MM.1S (cell line): ENCODE measurements around the gene UBTD1.

ENCODE experiments used
- EZH2 ChIP-seq: fragments of 300-600 bp; sonication (generic); optimal IDR thresholded peaks from 2 replicates; pipeline ENCODE3; 2017; ENCODE audit warnings: low read depth, mild to moderate bottlenecking, antibody characterized with exemption, low read length, mixed read lengths
- EZH2phosphoT487 ChIP-seq: fragments of 300-600 bp; sonication (generic); IDR thresholded peaks from 2 replicates; pipeline ENCODE4 v1.6.1; 2018; ENCODE audit warnings: antibody characterized with exemption, low read length
- TF ChIP-seq, protein P1 (sequence below): fragments of 300-600 bp; sonication (generic); IDR thresholded peaks from 2 replicates; pipeline ENCODE4 v1.5.1; 2016; ENCODE audit warnings: antibody characterized with exemption, low read length, mixed read lengths

DNA sequence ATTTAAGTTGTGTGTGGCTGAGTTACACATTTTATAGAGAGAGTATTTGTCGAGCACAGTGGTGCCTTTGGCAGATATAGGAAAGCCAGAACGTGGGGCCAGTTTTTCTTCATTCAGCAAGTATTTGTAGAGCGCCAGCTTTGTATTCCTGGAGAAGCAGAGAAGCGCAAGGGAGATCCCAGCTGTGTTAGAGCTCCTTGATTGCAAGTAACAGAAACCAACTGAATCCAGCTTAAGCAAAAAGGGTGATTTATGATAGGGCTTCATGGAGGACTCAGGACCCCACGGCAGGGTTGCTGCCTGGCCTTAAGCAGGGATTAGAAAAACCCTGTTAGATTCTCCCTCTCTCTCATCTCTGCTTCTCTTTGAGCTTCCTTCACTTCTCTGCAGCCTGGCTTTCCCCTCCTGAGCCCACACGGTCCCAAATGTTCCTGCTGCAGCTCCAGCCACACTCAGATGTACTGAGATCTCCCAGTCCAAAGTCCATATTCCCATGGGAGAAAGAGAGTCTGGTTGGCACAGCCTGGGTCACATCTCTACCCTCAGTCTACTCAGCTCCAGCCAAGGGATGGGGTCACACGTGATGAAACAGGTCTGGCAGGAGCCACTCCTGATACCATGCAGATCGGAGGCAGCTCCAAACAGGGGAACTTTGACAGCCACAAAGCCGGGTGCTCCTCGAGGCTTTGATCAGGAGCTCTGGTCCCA lies 16.7 kb downstream of the UBTD1 start:
- TF ChIP-seq EZH2 = no peak
- TF ChIP-seq, protein P1, sequence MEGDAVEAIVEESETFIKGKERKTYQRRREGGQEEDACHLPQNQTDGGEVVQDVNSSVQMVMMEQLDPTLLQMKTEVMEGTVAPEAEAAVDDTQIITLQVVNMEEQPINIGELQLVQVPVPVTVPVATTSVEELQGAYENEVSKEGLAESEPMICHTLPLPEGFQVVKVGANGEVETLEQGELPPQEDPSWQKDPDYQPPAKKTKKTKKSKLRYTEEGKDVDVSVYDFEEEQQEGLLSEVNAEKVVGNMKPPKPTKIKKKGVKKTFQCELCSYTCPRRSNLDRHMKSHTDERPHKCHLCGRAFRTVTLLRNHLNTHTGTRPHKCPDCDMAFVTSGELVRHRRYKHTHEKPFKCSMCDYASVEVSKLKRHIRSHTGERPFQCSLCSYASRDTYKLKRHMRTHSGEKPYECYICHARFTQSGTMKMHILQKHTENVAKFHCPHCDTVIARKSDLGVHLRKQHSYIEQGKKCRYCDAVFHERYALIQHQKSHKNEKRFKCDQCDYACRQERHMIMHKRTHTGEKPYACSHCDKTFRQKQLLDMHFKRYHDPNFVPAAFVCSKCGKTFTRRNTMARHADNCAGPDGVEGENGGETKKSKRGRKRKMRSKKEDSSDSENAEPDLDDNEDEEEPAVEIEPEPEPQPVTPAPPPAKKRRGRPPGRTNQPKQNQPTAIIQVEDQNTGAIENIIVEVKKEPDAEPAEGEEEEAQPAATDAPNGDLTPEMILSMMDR = no peak
- TF ChIP-seq EZH2phosphoT487 = no peak
